Natural killer cell treated with Interleukin-12 subunit alpha and Interleukin-12 subunit beta and Interleukin-15 and Interleukin-18, amount 100 ng/mL, for 72 hours (primary cell): Measurements from ENCODE around the gene PAXX. TPM values are rescaled to one million over a fixed set of nuclear protein-coding genes. Genes with fewer than 3 reads are reported as not detected.

Source experiments
- ATAC-seq, 2 donors: fragments of 150-1000 bp; cut with Tn5 transposase in 1 of 2; sonication (Bioruptor Pico), chemical (Tn5 transposase) in 1 of 2; 2 replicates each; pipeline ENCODE4 v1.10.0; 2021
- DNase-seq: peaks from one replicate; pipeline ENCODE4 v3.0.0; 2022; ENCODE audit warnings: low spot score
- H3K27ac Mint-ChIP-seq, 2 donors: 1 replicate in 1 of 2; 2 replicates in 1 of 2; pipeline ENCODE4 v1.8.0; 2022; ENCODE audit warnings: mixed read lengths in 2 of 2, mild to moderate bottlenecking in 1 of 2, moderate library complexity in 1 of 2
- H3K27me3 Mint-ChIP-seq, 2 donors: 1 replicate in 1 of 2; 2 replicates in 1 of 2; pipeline ENCODE4 v1.8.0; 2022; ENCODE audit warnings: mixed read lengths in 2 of 2
- H3K36me3 Mint-ChIP-seq: one replicate; pipeline ENCODE4 v1.8.0; 2022; ENCODE audit warnings: mixed read lengths
- H3K4me1 Mint-ChIP-seq, 2 donors: 1 replicate in 1 of 2; 2 replicates in 1 of 2; pipeline ENCODE4 v1.8.0; 2022; ENCODE audit warnings: low read depth in 2 of 2, mixed read lengths in 2 of 2, mild to moderate bottlenecking in 1 of 2
- H3K4me3 Mint-ChIP-seq: one replicate; pipeline ENCODE4 v1.8.0; 2022; ENCODE audit warnings: mixed read lengths
- H3K9me3 Mint-ChIP-seq: 2 replicates; pipeline ENCODE4 v1.8.0; 2022; ENCODE audit warnings: mixed read lengths
- total RNA-seq, 2 donors: library from RNA; stranded (reverse); gene quantifications; one replicate each; pipeline ENCODE4 v1.2.3, GENCODE V29; 2022

PAXX gene
- total RNA-seq, 2 donors from 2014 or later, result 64.0 to 118 TPM

GRCh38 chr9:136988872-136989271 is 3.4 kb upstream of the PAXX start:
- Mint-ChIP-seq H3K4me3 (no peak overlapping the region), H3K27ac (no peak overlapping the region), H3K4me1 (peaks cover 19 to 25% of the 10 kb centered on the region in 2 donors), H3K27me3 (peaks cover 5% of the 10 kb centered on the region in 2 donors), H3K9me3 (no peaks in the 10 kb centered on the region), H3K36me3 (no peaks in the 10 kb centered on the region)
- DNase-seq (no peak), ATAC-seq (no peak)

DNA sequence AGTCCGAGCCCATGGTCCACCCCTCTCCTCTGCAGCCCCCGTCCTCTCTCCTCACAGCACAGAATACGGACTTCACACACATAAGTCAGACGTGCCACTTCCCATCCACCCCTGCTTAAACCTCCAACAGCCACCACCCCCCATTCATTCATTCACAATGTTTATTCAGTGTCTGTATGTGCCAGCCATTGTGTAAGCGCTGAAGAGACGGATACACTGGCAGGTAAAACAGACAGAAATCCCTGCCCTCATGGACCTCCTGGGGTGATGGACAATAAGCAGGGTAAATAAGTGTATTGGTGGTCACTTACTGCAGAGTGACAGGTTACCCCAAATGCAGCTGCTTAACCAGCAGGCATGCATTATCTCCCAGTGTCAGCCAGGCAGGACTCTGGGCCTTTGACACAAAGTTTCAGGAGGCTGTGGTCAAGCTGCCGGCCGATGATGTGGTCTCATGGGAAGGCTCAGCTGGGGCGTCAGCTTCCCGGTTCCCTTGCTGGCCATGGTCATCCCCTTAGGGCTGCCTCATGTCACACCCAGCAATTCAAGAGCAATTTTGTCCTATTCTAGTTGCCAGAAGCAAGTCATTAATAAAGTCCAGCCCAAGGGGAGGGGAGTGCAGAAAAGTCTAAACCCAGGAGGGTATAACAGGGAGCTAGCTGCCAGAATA is 1.8 kb upstream of the PAXX start:
- peak overlapping the region; percentile 81 for H3K4me3 Mint-ChIP-seq
- no peak for DNase-seq
- peaks cover 0 to 2% of the 10 kb centered on the region in 2 donors for H3K27me3 Mint-ChIP-seq
- ATAC-seq, result no peak
- no peaks in the 10 kb centered on the region for H3K36me3 Mint-ChIP-seq
- H3K27ac Mint-ChIP-seq, result peak overlapping the region; percentile 60 to 80
- peaks cover 18 to 24% of the 10 kb centered on the region in 2 donors for H3K4me1 Mint-ChIP-seq
- H3K9me3 Mint-ChIP-seq, result no peaks in the 10 kb centered on the region

GRCh38 chr9:136992819-136993369 is 672 bp downstream of the PAXX start:
- Mint-ChIP-seq H3K36me3 (no peaks in the 10 kb centered on the region), H3K27me3 (peaks cover 0 to 2% of the 10 kb centered on the region in 2 donors), H3K27ac (peak overlapping the region; percentile 67 to 70), H3K4me3 (peak overlapping the region; percentile 81), H3K9me3 (no peaks in the 10 kb centered on the region), H3K4me1 (peaks cover 23 to 33% of the 10 kb centered on the region in 2 donors)
- DNase-seq, result no peak
- ATAC-seq, result no peak

- ATAC-seq, result no peak
Observed at GRCh38 chr9:136994180-136994887, 2.1 kb downstream of the PAXX start.

DNA sequence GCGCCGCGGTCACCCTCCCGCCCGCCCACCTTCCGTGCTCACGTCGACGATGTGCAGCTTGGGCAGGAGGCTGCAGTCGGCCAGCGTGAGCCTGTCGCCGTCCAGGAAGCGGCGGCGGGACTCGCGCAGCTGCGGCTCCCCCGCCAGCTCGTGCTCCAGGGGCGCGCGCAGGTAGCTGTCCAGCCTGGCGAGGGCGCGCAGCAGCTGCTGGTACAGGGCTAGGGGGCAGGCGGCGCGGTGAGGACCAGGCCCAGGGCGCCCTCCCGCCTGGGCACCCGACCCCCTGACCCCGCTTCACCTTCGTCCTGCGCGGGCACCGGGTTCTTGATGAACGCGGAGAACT is 2.6 kb downstream of the PAXX start:
- no peak overlapping the region for H3K4me3 Mint-ChIP-seq
- ATAC-seq (no peak), DNase-seq (no peak)
- H3K9me3 Mint-ChIP-seq, result no peaks in the 10 kb centered on the region
- no peaks in the 10 kb centered on the region for H3K36me3 Mint-ChIP-seq
- no peak overlapping the region for H3K27ac Mint-ChIP-seq
- H3K27me3 Mint-ChIP-seq, result no peaks in the 10 kb centered on the region
- peaks cover 36 to 41% of the 10 kb centered on the region in 2 donors for H3K4me1 Mint-ChIP-seq

More at GRCh38 chr9:136994180-136994887, 2.1 kb downstream of the PAXX start:
- H3K9me3 Mint-ChIP-seq, result no peaks in the 10 kb centered on the region
- peak overlapping the region; percentile 81 for H3K4me3 Mint-ChIP-seq
- peaks cover 0 to 2% of the 10 kb centered on the region in 2 donors for H3K27me3 Mint-ChIP-seq
- H3K27ac Mint-ChIP-seq, result peak overlapping the region; percentile 59 to 67
- DNase-seq, result no peak
- H3K36me3 Mint-ChIP-seq, result no peaks in the 10 kb centered on the region
- H3K4me1 Mint-ChIP-seq, result peaks cover 34 to 42% of the 10 kb centered on the region in 2 donors

GRCh38 chr9:136995362-136995761 is 3.1 kb downstream of the PAXX start:
- Mint-ChIP-seq H3K36me3 (no peaks in the 10 kb centered on the region), H3K9me3 (no peaks in the 10 kb centered on the region), H3K27me3 (no peaks in the 10 kb centered on the region), H3K27ac (no peak overlapping the region), H3K4me3 (no peak overlapping the region), H3K4me1 (peaks cover 39 to 45% of the 10 kb centered on the region in 2 donors)
- ATAC-seq (no peak), DNase-seq (no peak)

- ATAC-seq (no peak), DNase-seq (no peak)
- peaks cover 39 to 46% of the 10 kb centered on the region in 2 donors for H3K4me1 Mint-ChIP-seq
- H3K9me3 Mint-ChIP-seq, result no peaks in the 10 kb centered on the region
- H3K27ac Mint-ChIP-seq, result peak overlapping the region; percentile 54 to 59
- no peaks in the 10 kb centered on the region for H3K27me3 Mint-ChIP-seq
- no peaks in the 10 kb centered on the region for H3K36me3 Mint-ChIP-seq
- peak overlapping the region; percentile 61 for H3K4me3 Mint-ChIP-seq
Observed at GRCh38 chr9:136995772-136996311, 3.6 kb downstream of the PAXX start.

- no peaks in the 10 kb centered on the region for H3K9me3 Mint-ChIP-seq
- H3K27me3 Mint-ChIP-seq, result no peaks in the 10 kb centered on the region
- H3K27ac Mint-ChIP-seq, result peak within 1 kb of the TSS; percentile 82 to 96
- H3K4me1 Mint-ChIP-seq, result peaks cover 36 to 41% of the 10 kb centered on the region in 2 donors
- peak within 1 kb of the TSS; percentile 81 for H3K4me3 Mint-ChIP-seq
- H3K36me3 Mint-ChIP-seq, result no peaks in the 10 kb centered on the region
- ATAC-seq, result peak in 1 of 2 donors; percentile 1
- peak; percentile 79 for DNase-seq
Observed at GRCh38 chr9:136996361-136997292, 4.4 kb downstream of the PAXX start, which contains the start of gene CLIC3. TSS of gene CLIC3 (minus strand) at chr9:136996568. CDS start at chr9:136996543, 25 bp downstream.

DNA sequence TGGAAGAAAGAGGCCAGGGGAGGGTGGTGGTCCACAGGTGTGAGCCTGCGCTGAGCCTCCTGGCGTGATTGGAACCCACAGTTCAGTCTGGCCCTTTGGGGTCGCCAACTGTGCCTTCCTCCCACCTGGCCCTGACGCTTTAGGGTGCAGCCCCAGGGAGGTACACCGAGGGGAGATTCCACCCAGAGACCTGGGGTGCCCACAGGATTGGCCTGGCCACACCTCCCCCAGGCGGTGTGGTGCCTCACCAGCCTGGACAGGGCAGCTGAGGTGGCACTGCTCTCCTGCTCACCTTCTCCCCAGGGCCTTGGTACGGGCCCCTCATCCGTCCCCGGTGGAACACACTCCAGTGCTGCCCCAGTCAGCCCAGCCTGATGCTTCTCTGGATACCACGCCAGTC is 5.1 kb downstream of the PAXX start:
- Mint-ChIP-seq H3K36me3 (no peaks in the 10 kb centered on the region), H3K4me1 (peaks cover 36 to 44% of the 10 kb centered on the region in 2 donors), H3K9me3 (no peaks in the 10 kb centered on the region), H3K27me3 (no peaks in the 10 kb centered on the region), H3K4me3 (peak overlapping the region; percentile 81), H3K27ac (peak overlapping the region; percentile 82 to 96)
- DNase-seq (no peak), ATAC-seq (no peak)

GRCh38 chr9:136997830-136998234 is 5.6 kb downstream of the PAXX start:
- Mint-ChIP-seq H3K4me1 (peaks cover 36 to 40% of the 10 kb centered on the region in 2 donors), H3K27me3 (no peaks in the 10 kb centered on the region), H3K36me3 (no peaks in the 10 kb centered on the region), H3K4me3 (peak overlapping the region; percentile 81), H3K9me3 (no peaks in the 10 kb centered on the region), H3K27ac (peak overlapping the region; percentile 82 to 96)
- DNase-seq (peak; percentile 82), ATAC-seq (peak; percentile 50 to 59)

GRCh38 chr9:137000177-137000930 is 8.1 kb downstream of the PAXX start:
- no peaks in the 10 kb centered on the region for H3K9me3 Mint-ChIP-seq
- no peaks in the 10 kb centered on the region for H3K36me3 Mint-ChIP-seq
- no peaks in the 10 kb centered on the region for H3K27me3 Mint-ChIP-seq
- ATAC-seq (peak; percentile 79 to 88), DNase-seq (peak; percentile 82)
- H3K27ac Mint-ChIP-seq, result peak overlapping the region; percentile 87 to 96
- peaks cover 36 to 38% of the 10 kb centered on the region in 2 donors for H3K4me1 Mint-ChIP-seq
- H3K4me3 Mint-ChIP-seq, result peak overlapping the region; percentile 79

- Mint-ChIP-seq H3K4me1 (peaks cover 43 to 46% of the 10 kb centered on the region in 2 donors), H3K36me3 (no peaks in the 10 kb centered on the region), H3K9me3 (no peaks in the 10 kb centered on the region), H3K27me3 (no peaks in the 10 kb centered on the region), H3K27ac (no peak overlapping the region), H3K4me3 (no peak overlapping the region)
- no peak for ATAC-seq
- DNase-seq, result no peak
Observed at GRCh38 chr9:137001857-137002645, 9.8 kb downstream of the PAXX start.
